Body of pancreas (tissue), 4 donors: ENCODE measurements around the gene DMGDH.

Experiments used
- CTCF ChIP-seq, 7 experiments: fragments of 450-650 bp in 4 of 7; fragments of 200-600 bp in 3 of 7; sonication (generic) in 3 of 7; IDR thresholded peaks; one replicate each; pipeline ENCODE4 v1.5.1; 2016 to 2019; ENCODE audit warnings: antibody characterized with exemption in 7 of 7
- POLR2A ChIP-seq, 3 donors: fragments of 450-650 bp; IDR thresholded peaks; one replicate each; pipeline ENCODE4 v1.6.1; 2016; ENCODE audit warnings: antibody characterized with exemption in 3 of 3, mild to moderate bottlenecking in 2 of 3

- TF ChIP-seq POLR2A (IDR thresholded peaks at IDR 0.05) (no peak), CTCF (IDR thresholded peaks at IDR 0.05) (no peak)
Observed at GRCh38 chr5:79074641-79075040, 5.2 kb upstream of the DMGDH start.
